GM12891 (cell line): ENCODE data around the gene CFL1.
"Not testable (repeated sequence)": the region's sequence is repeated elsewhere in the genome, so short reads cannot be mapped to it uniquely, and the experiment has no call there.

ENCODE experiments used
- DNase-seq: peaks from one replicate; pipeline ENCODE4 v3.0.0; 2011; ENCODE audit warnings: low spot score; ENCODE audit not compliant: insufficient read length
- FAIRE-seq: peaks from 2 replicates; lab custom pipeline; 2011; peaks lifted over from hg19 to GRCh38; lab: Jason Lieb, UNC
- PAX5 ChIP-seq: IDR thresholded peaks from 2 replicates; pipeline ENCODE4 v1.6.1; 2011; ENCODE audit warnings: low read length, moderate library complexity, mild to moderate bottlenecking; ENCODE audit not compliant: insufficient read depth, severe bottlenecking
- POLR2A ChIP-seq: IDR thresholded peaks from 2 replicates; pipeline ENCODE4 v1.6.1; 2011; ENCODE audit warnings: low read depth, low read length, control low read depth
- POLR2AphosphoS5 ChIP-seq: IDR thresholded peaks from 2 replicates; pipeline ENCODE4 v1.6.1; 2011; ENCODE audit warnings: low read depth, low read length, control low read depth
- POU2F2 ChIP-seq: IDR thresholded peaks from 2 replicates; pipeline ENCODE4 v1.6.1; 2011; ENCODE audit warnings: low read depth, mild to moderate bottlenecking, control low read depth, low read length, moderate library complexity
- SPI1 ChIP-seq: IDR thresholded peaks from 2 replicates; pipeline ENCODE4 v1.6.1; 2011; ENCODE audit warnings: low read depth, low read length, control low read depth
- TAF1 ChIP-seq: IDR thresholded peaks from 2 replicates; pipeline ENCODE4 v1.6.1; 2011; ENCODE audit warnings: low read depth, low read length, control low read depth

The CFL1 gene

DNA sequence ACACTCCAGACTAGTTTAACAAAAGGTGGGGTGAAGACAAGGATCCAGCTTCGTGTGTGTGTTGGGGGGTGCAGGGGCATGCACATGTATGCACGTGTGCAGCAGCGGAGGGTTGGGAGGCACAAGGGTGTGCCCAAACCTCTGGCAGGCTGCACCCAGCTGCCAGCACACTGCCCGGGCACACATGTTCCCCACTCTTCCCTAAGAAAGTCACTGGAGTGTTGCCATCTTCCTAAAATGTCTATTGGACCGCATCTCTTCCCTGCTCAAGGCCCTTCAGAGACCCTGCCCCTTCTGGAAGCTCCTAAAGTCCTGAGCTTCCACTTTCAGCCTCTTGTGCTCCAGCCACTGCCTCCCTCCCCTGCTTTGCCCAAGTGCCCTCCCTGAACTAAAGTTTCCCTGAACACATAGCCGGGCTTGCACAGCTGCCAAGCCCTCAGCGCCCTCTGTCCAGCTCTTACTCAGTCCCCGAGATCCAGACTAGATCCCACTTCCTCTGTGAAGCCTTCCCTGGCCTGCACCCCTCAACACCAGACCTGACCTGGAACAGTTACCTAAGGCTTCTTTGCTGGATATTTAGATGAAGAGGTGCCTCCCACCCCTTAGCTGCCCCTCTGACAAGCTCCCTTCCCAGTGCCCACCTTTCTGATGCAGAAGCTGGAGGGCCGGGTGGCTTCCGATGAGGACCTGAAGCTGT lies 6.0 kb downstream of the CFL1 start:
- no peak for FAIRE-seq
- peak; percentile 10; the same call in 1 of the 2 replicates for TF ChIP-seq TAF1
- no peak for TF ChIP-seq SPI1
- TF ChIP-seq POLR2A = peak; percentile 27; the same call in 1 of the 2 replicates
- peak; percentile 76 for TF ChIP-seq POLR2AphosphoS5
- no peak for TF ChIP-seq PAX5
- TF ChIP-seq POU2F2 = peak; percentile 41; the same call in 1 of the 2 replicates
- no peak for DNase-seq

DNA sequence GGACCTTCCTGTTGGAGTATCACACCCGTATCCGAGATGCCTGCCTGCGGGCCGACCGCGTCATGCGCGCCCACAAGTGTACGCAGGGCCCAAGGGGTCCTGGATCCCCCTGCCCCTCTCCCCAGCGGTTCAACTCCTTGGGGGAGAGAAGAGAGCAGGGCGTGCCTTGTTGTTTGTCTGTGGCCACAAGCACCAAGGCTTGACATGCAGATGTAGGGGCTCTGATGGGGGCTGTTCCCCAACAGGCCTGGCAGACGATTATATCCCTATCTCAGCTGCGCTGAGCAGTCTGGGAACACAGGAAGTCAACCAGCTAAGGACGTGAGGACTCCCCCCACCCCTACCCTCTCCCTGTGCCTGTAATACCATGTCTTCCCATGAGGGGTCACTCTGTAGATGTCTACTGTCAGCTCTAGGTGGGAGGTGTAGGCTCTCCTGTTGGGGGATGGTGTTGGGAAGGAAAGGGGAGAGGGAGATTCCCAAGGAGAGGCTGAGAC lies 6.8 kb downstream of the CFL1 start:
- peak; percentile 9 for FAIRE-seq

DNA sequence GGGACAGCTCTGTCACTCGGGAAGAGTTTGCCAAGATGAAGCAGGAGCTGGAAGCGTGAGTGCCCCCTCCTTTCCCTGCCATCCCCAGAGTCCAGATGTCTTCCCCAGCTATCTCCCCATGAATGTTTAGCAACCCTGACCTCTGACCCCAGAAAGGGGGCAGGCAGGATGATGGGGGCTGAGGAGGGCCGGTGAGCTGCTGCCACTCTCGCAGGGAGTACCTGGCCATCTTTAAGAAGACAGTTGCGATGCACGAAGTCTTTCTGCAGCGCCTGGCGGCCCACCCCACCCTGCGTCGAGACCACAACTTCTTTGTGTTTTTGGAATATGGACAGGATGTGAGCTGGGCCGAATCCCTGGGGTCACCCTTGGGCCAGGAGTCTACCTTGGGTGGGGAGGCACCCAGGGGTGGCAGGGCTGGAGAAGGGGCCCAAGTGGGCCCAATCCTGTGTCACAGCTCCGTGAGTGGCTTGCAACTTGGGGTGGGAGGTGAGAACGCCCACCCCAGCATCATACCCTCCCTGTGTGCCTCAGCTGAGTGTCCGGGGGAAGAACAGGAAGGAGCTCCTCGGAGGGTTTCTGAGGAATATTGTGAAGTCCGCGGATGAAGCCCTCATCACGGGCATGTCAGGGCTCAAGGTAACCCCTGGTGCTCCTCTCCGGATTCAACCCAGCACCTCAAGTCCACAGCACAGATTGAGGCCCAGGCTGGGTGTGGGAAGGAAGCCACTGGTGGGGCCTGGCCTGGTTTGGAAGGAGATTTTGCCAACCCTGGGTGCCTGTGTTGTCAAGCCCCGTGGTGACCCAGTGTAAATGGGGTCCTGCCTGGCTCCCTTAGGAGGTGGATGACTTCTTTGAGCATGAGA lies 7.5 kb downstream of the CFL1 start:
- DNase-seq (no peak), FAIRE-seq (no peak)
- peak; percentile 58 for TF ChIP-seq POLR2AphosphoS5
- TF ChIP-seq POU2F2 = no peak
- no peak for TF ChIP-seq PAX5
- TF ChIP-seq POLR2A = peak; percentile 27; the same call in 1 of the 2 replicates

More for the DNA sequence above, 6.8 kb downstream of the CFL1 start:
- TF ChIP-seq POLR2A (peak; percentile 7; the same call in 1 of the 2 replicates), POLR2AphosphoS5 (0 out of 2 replicates have a peak, but pooled peaks have one; percentile 16), POU2F2 (no peak; the same call in 1 of the 2 replicates)
- no peak for DNase-seq

DNA sequence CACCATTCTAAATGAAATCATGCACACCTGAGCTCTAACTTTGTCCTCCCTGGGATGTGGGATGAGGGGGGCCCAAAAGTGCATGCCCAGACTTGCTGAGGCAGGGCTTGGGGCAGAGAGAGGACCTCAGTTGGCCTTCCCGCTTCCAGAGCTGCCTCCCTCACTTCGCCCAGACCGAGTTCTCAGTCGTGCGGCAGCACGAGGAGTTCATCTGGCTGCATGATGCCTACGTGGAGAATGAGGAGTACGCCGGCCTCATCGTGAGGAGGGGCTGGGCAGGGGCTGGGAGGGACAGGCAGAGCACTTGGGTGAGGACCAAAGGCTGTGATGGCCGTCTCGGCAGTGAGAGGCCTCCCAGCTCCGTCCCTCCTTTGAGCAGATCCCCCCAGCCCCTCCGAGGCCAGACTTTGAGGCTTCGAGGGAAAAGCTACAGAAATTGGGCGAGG lies 8.2 kb downstream of the CFL1 start:
- no peak for TF ChIP-seq TAF1
- TF ChIP-seq POLR2A = 0 out of 2 replicates have a peak, but pooled peaks have one; percentile 8
- TF ChIP-seq POLR2AphosphoS5 = peak; percentile 14; the same call in 1 of the 2 replicates
- DNase-seq (no peak), FAIRE-seq (no peak)

DNA sequence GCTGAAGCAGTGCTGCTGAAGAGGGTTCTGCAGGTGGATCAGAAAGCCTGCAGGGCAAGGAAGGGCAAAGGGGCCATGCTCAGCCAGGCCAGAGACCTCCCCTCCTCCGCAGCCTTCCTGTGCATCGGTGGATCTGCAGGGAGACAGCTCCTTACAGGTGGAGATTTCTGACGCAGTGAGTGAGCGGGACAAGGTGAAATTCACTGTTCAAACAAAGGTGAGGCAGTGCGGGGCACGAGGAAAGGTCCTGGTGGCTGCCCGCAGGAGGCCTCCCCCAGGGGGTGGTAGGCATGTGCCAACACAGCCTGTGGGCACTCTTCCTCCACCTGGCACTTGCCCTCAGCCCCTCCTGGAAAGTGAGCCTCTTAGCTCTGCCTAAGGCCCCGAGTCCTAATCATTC lies 8.6 kb downstream of the CFL1 start:
- FAIRE-seq (no peak), DNase-seq (no peak)
- TF ChIP-seq POLR2A = 0 out of 2 replicates have a peak, but pooled peaks have one; percentile 34
- no peak for TF ChIP-seq PAX5

DNA sequence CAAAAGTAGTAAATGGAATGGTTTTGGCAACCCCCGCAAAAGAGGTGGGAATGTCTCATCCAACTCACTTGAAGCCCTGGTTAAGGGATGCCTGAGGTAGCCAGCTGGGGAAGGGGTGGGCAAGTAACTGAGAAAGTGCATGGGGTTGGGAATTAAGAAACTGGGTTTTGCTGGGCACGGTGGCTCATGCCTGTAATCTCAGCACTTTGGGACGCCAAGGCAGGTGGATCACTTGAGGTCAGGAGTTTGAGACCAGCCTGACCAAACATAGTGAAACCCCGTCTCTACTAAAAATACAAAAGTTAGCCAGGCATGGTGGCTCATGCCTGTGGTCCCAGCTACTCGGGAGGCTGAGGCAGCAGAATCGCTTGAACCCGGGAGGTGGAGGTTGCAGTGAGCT lies 9.3 kb downstream of the CFL1 start:
- DNase-seq, FAIRE-seq: not testable (repeated sequence)

DNA sequence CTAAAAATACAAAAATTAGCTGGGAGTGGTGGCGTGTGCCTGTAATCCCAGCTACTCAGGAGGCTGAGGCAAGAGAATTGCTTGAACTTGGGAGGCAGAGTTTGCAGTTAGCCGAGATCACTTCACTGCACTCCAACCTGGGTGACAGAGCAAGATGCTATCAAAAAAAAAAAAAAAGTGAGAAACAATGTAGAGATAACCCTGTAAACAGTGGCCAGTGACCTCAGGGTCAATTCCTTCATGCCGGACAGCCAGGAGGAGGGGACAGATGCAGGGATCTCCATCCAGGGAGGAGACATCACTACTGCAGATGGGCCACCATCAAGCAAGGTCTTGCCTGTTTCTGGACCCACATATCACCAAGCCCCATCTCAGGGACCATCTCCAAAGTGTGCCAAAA lies 10.2 kb downstream of the CFL1 start:
- FAIRE-seq (no peak), DNase-seq (no peak)
- no peak for TF ChIP-seq POLR2A
- TF ChIP-seq POLR2AphosphoS5 = no peak
- TF ChIP-seq PAX5 = no peak

DNA sequence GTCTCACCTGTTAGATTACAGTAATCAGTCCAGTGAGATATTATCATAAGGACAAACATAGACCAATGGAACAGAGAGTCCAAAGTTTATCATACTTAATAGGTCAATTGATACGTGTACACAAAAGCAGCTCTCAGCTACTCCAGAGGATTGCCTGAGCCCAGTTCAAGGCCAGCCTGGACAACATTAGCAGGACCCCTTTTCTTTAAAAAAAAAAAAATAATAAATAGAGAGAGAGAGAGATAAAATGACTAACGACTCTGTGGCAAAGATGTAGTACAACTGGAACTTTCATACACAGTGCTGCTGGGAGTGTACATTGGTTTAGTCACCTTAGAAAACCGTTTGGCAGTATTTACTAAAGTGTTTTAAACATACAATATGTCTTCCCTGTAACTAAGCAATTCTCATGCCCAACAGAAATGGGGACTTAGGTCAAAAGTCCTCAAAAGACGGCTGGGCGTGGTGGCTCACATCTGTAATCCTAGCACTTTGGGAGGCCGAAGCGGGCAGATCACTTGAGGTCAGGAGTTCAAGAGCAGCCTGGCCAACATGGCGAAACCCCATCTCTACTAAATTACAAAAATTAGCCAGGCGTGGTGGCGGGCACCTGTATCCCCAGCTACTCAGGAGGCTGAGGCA lies 13.6 kb downstream of the CFL1 start:
- FAIRE-seq (no peak), DNase-seq (no peak)
- TF ChIP-seq POLR2AphosphoS5 (no peak), TAF1 (no peak), PAX5 (no peak), POLR2A (no peak), POU2F2 (no peak), SPI1 (no peak)

DNA sequence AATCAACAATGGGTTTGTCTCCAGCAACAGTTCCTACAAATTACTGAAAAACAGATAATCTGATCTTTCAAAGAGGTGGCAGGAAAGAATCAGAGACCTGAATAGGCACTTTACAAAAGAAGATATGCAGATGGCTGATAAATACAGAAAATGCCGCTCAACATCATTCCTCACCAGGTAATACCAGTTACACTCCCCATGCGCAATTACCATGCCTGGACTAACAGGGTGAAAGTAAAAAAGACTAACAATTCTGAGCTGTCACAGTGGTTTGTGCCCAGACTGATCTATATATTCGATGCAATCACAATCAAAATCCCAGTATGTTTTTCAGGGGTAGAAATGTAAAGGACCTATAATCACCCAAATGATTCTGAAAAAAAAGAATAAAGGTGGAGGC lies 14.2 kb downstream of the CFL1 start:
- FAIRE-seq (no peak), DNase-seq (no peak)
- TF ChIP-seq POLR2AphosphoS5 = no peak
- TF ChIP-seq SPI1 = no peak
- TF ChIP-seq PAX5 = no peak
- no peak for TF ChIP-seq POU2F2
- TF ChIP-seq POLR2A = no peak
- TF ChIP-seq TAF1 = no peak
